ENCODE data around the gene EME2.

EME2 gene

GRCh38 chr16:1740781-1741490, 31.7 kb upstream of the EME2 start:
- no peak for DNase-seq (ENCODE audit: low spot score)
- no peak overlapping the region for H3K4me3 ChIP-seq (ENCODE audit: low read length in 2 of 2)

GRCh38 chr16:1741553-1742165, 31.0 kb upstream of the EME2 start:
- H3K14ac ChIP-seq (ENCODE audit: low read length), result no peak overlapping the region
- no peak overlapping the region for H3K4me2 ChIP-seq (ENCODE audit: insufficient read depth, low read length, poor library complexity, severe bottlenecking)
- H3K36me3 ChIP-seq (replicated peaks in 1 of 2; ENCODE audit: control insufficient read depth in 2 of 2, insufficient read depth in 2 of 2, low read length in 2 of 2), result peaks cover 23 to 55% of the 10 kb centered on the region in 2 donors
- no peak overlapping the region for H2BK5ac ChIP-seq (ENCODE audit: low read length)
- H2BK12ac ChIP-seq (ENCODE audit: low read length), result no peak overlapping the region
- H3K23ac ChIP-seq (ENCODE audit: low read depth, low read length, poor library complexity), result no peak overlapping the region
- no peak overlapping the region for H3K18ac ChIP-seq (ENCODE audit: low read length)
- H3K27ac ChIP-seq (replicated peaks; ENCODE audit: low read length), result no peak overlapping the region
- H3K27me3 ChIP-seq (ENCODE audit: control insufficient read depth in 3 of 3, insufficient read depth in 3 of 3, low read depth in 1 of 3, low read length in 3 of 3), result no peaks in the 10 kb centered on the region
- no CpG with 5 or more reads among the region's 19 CpGs for whole genome bisulfite sequencing, 2 donors (ENCODE audit: extremely low coverage in 2 of 2, insufficient read length in 2 of 2, insufficient replicate concordance in 1 of 2)
- no peak overlapping the region for H2AFZ ChIP-seq (ENCODE audit: low read length)
- H3K79me1 ChIP-seq (ENCODE audit: low read depth, low read length), result peaks cover 8% of the 10 kb centered on the region
- no peak overlapping the region for H3K4me3 ChIP-seq (ENCODE audit: low read length in 2 of 2)
- no peak overlapping the region for H2BK120ac ChIP-seq (ENCODE audit: low read depth, low read length)
- no peak overlapping the region for H2BK15ac ChIP-seq (ENCODE audit: low read length)
- H3K9me3 ChIP-seq (replicated peaks in 1 of 2; ENCODE audit: control insufficient read depth in 2 of 2, insufficient read depth in 1 of 2, low read depth in 1 of 2, low read length in 2 of 2), result peaks cover 0 to 25% of the 10 kb centered on the region in 2 donors
- H3K4me1 ChIP-seq (ENCODE audit: control insufficient read depth in 2 of 2, insufficient read depth in 1 of 2, low read depth in 1 of 2, low read length in 2 of 2), result no peaks in the 10 kb centered on the region
- H4K91ac ChIP-seq (ENCODE audit: low read depth, low read length, poor library complexity), result no peak overlapping the region
- no peak overlapping the region for H2AK5ac ChIP-seq (ENCODE audit: low read depth, low read length)
- no peak overlapping the region for H3K4ac ChIP-seq (ENCODE audit: low read length)
- no peak overlapping the region for H4K8ac ChIP-seq (ENCODE audit: low read depth, low read length)
- DNase-seq (ENCODE audit: low spot score), result no peak
- H3K9ac ChIP-seq (ENCODE audit: low read depth, low read length, poor library complexity), result no peak overlapping the region

More at GRCh38 chr16:1740781-1741490, 31.7 kb upstream of the EME2 start:
- no peak overlapping the region for H3K18ac ChIP-seq (ENCODE audit: low read length)
- no peaks in the 10 kb centered on the region for H3K27me3 ChIP-seq (ENCODE audit: control insufficient read depth in 3 of 3, insufficient read depth in 3 of 3, low read depth in 1 of 3, low read length in 3 of 3)
- no peak overlapping the region for H4K91ac ChIP-seq (ENCODE audit: low read depth, low read length, poor library complexity)
- peak overlapping the region; percentile 31 for H3K14ac ChIP-seq (ENCODE audit: low read length)
- H3K9ac ChIP-seq (ENCODE audit: low read depth, low read length, poor library complexity), result peak overlapping the region; percentile 83
- no peak overlapping the region for H2BK12ac ChIP-seq (ENCODE audit: low read length)
- no peak overlapping the region for H3K4me2 ChIP-seq (ENCODE audit: insufficient read depth, low read length, poor library complexity, severe bottlenecking)
- no peak overlapping the region for H2BK15ac ChIP-seq (ENCODE audit: low read length)
- no peak overlapping the region for H3K4ac ChIP-seq (ENCODE audit: low read length)
- H2BK5ac ChIP-seq (ENCODE audit: low read length), result peak overlapping the region; percentile 78
- H3K23ac ChIP-seq (ENCODE audit: low read depth, low read length, poor library complexity), result peak overlapping the region; percentile 59
- no CpG with 5 or more reads among the region's 30 CpGs for WGBS, 2 donors (ENCODE audit: extremely low coverage in 2 of 2, insufficient read length in 2 of 2, insufficient replicate concordance in 1 of 2)
- H3K79me1 ChIP-seq (ENCODE audit: low read depth, low read length), result peaks cover 8% of the 10 kb centered on the region
- H3K36me3 ChIP-seq (replicated peaks in 1 of 2; ENCODE audit: control insufficient read depth in 2 of 2, insufficient read depth in 2 of 2, low read length in 2 of 2), result peaks cover 23 to 52% of the 10 kb centered on the region in 2 donors
- peak overlapping the region; percentile 49 for H2AK5ac ChIP-seq (ENCODE audit: low read depth, low read length)
- H2BK120ac ChIP-seq (ENCODE audit: low read depth, low read length), result no peak overlapping the region
- no peaks in the 10 kb centered on the region for H3K4me1 ChIP-seq (ENCODE audit: control insufficient read depth in 2 of 2, insufficient read depth in 1 of 2, low read depth in 1 of 2, low read length in 2 of 2)
- H3K27ac ChIP-seq (replicated peaks; ENCODE audit: low read length), result no peak overlapping the region
- H3K9me3 ChIP-seq (replicated peaks in 1 of 2; ENCODE audit: control insufficient read depth in 2 of 2, insufficient read depth in 1 of 2, low read depth in 1 of 2, low read length in 2 of 2), result peaks cover 0 to 28% of the 10 kb centered on the region in 2 donors
- no peak overlapping the region for H2AFZ ChIP-seq (ENCODE audit: low read length)
- H4K8ac ChIP-seq (ENCODE audit: low read depth, low read length), result no peak overlapping the region

- Histone ChIP-seq H2AFZ (ENCODE audit: low read length) (no peak overlapping the region), H2AK5ac (ENCODE audit: low read depth, low read length) (no peak overlapping the region), H3K9ac (ENCODE audit: low read depth, low read length, poor library complexity) (peak overlapping the region; percentile 53), H3K27ac (replicated peaks; ENCODE audit: low read length) (no peak overlapping the region), H3K9me3 (replicated peaks in 1 of 2; ENCODE audit: control insufficient read depth in 2 of 2, insufficient read depth in 1 of 2, low read depth in 1 of 2, low read length in 2 of 2) (peaks cover 0 to 18% of the 10 kb centered on the region in 2 donors), H2BK15ac (ENCODE audit: low read length) (no peak overlapping the region), H4K91ac (ENCODE audit: low read depth, low read length, poor library complexity) (no peak overlapping the region), H3K4me3 (ENCODE audit: low read length in 2 of 2) (no peak overlapping the region), H4K8ac (ENCODE audit: low read depth, low read length) (no peak overlapping the region), H3K4me1 (ENCODE audit: control insufficient read depth in 2 of 2, insufficient read depth in 1 of 2, low read depth in 1 of 2, low read length in 2 of 2) (no peaks in the 10 kb centered on the region), H3K4ac (ENCODE audit: low read length) (no peak overlapping the region), H2BK5ac (ENCODE audit: low read length) (no peak overlapping the region), H3K4me2 (ENCODE audit: insufficient read depth, low read length, poor library complexity, severe bottlenecking) (no peak overlapping the region), H3K23ac (ENCODE audit: low read depth, low read length, poor library complexity) (no peak overlapping the region), H2BK120ac (ENCODE audit: low read depth, low read length) (no peak overlapping the region), H3K27me3 (ENCODE audit: control insufficient read depth in 3 of 3, insufficient read depth in 3 of 3, low read depth in 1 of 3, low read length in 3 of 3) (no peaks in the 10 kb centered on the region), H3K36me3 (replicated peaks in 1 of 2; ENCODE audit: control insufficient read depth in 2 of 2, insufficient read depth in 2 of 2, low read length in 2 of 2) (peaks cover 36 to 75% of the 10 kb centered on the region in 2 donors), H2BK12ac (ENCODE audit: low read length) (no peak overlapping the region), H3K79me1 (ENCODE audit: low read depth, low read length) (peaks cover 9% of the 10 kb centered on the region), H3K14ac (ENCODE audit: low read length) (no peak overlapping the region), H3K18ac (ENCODE audit: low read length) (no peak overlapping the region)
- DNase-seq (ENCODE audit: low spot score), result no peak
- WGBS, 2 donors (ENCODE audit: extremely low coverage in 2 of 2, insufficient read length in 2 of 2, insufficient replicate concordance in 1 of 2), result no CpG with 5 or more reads among the region's 32 CpGs
Observed at GRCh38 chr16:1743376-1744337, 29.0 kb upstream of the EME2 start.

Data from neuronal stem cell (in vitro differentiated cells).